Endothelial cell of umbilical vein (primary cell): Measurements from ENCODE around the gene B9D2. TPM values are rescaled to one million over a fixed set of nuclear protein-coding genes. Genes with fewer than 3 reads are reported as not detected.

Experiments used
- BruUV-seq: library from RNA; stranded (reverse); fragments of 400-500 nt; replicated peaks from 2 replicates; lab custom pipeline; 2021; lab: Mats Ljungman, UMichigan
- CTCF ChIA-PET: fragments of 300-600, 350-600 bp; sonication (Branson Sonifier 250); formaldehyde crosslinking; loops from one replicate; lab custom pipeline; 2021; ENCODE audit warnings: antibody characterized with exemption, inconsistent platforms; lab: Charles Lee
- POLR2A ChIA-PET: fragments of 300-600, 350-600 bp; sonication (Branson Sonifier 250); formaldehyde crosslinking; loops from one replicate; lab custom pipeline; 2021; ENCODE audit warnings: antibody characterized with exemption, inconsistent platforms; lab: Charles Lee
- DNase-seq: peaks from one replicate; pipeline ENCODE4 v3.0.0-alpha.2; 2011; ENCODE audit warnings: low read depth, low spot score
- FAIRE-seq: peaks from 2 replicates; lab custom pipeline; 2011; peaks lifted over from hg19 to GRCh38; lab: Jason Lieb, UNC
- H2AFZ ChIP-seq: 2 replicates; pipeline ENCODE4 v1.6.0; 2012; ENCODE audit warnings: low read depth, low read length, control low read depth, inconsistent platforms
- H3K27ac ChIP-seq: 2 replicates; pipeline ENCODE4 v1.5.1; 2011; ENCODE audit warnings: low read depth, mild to moderate bottlenecking, control low read depth, low read length, moderate library complexity; ENCODE audit not compliant: insufficient read depth
- H3K27me3 ChIP-seq, 2 experiments: 2 replicates each; pipeline versions ENCODE4 v1.6.0 to v1.6.1; 2011; ENCODE audit warnings: low read length in 2 of 2, mixed read lengths in 1 of 2; ENCODE audit not compliant: control insufficient read depth in 2 of 2, insufficient read depth in 2 of 2
- H3K36me3 ChIP-seq, 2 experiments: 2 replicates in 1 of 2; 3 replicates in 1 of 2; pipeline ENCODE4 v1.5.1; 2011; ENCODE audit warnings: low read length in 2 of 2, mild to moderate bottlenecking in 1 of 2, moderate library complexity in 1 of 2; ENCODE audit not compliant: control insufficient read depth in 2 of 2, insufficient read depth in 2 of 2; ENCODE audit errors: extremely low read depth in 1 of 2
- H3K4me1 ChIP-seq: 3 replicates; pipeline ENCODE4 v1.5.1; 2011; ENCODE audit warnings: mild to moderate bottlenecking, low read length; ENCODE audit not compliant: control insufficient read depth, insufficient read depth; ENCODE audit errors: extremely low read depth
- H3K4me2 ChIP-seq: 2 replicates; pipeline ENCODE4 v1.6.1; 2011; ENCODE audit warnings: low read length, control low read depth, mixed read lengths; ENCODE audit not compliant: insufficient read depth
- H3K4me3 ChIP-seq, 3 experiments: fragments of 200-600 bp in 1 of 3; sonication (generic), shearing (Covaris generic) in 1 of 3; replicated peaks in 1 of 3; 2 replicates each; pipeline ENCODE4 v1.5.1; 2011 to 2016; ENCODE audit warnings: control low read depth in 3 of 3, low read length in 3 of 3, mild to moderate bottlenecking in 2 of 3, inconsistent platforms in 1 of 3, low read depth in 1 of 3, moderate library complexity in 1 of 3; ENCODE audit not compliant: insufficient read depth in 1 of 3
- H3K79me2 ChIP-seq: 2 replicates; pipeline ENCODE4 v1.6.0; 2012; ENCODE audit warnings: low read length, inconsistent platforms; ENCODE audit not compliant: control insufficient read depth, insufficient read depth
- H3K9ac ChIP-seq: replicated peaks from 2 replicates; pipeline ENCODE3; 2011; ENCODE audit warnings: low read length, control low read depth; ENCODE audit not compliant: insufficient read depth; ENCODE audit errors: extremely low read depth
- H3K9me1 ChIP-seq: replicated peaks from 3 replicates; pipeline ENCODE4 v1.6.0; 2011; ENCODE audit warnings: mild to moderate bottlenecking, low read length; ENCODE audit not compliant: control insufficient read depth, insufficient read depth; ENCODE audit errors: extremely low read depth
- H3K9me3 ChIP-seq: replicated peaks from 2 replicates; pipeline ENCODE4 v1.5.1; 2012; ENCODE audit warnings: low read length, inconsistent platforms; ENCODE audit not compliant: control insufficient read depth, insufficient read depth
- H4K20me1 ChIP-seq: replicated peaks from 2 replicates; pipeline ENCODE3; 2011; ENCODE audit warnings: mild to moderate bottlenecking, low read length; ENCODE audit not compliant: control insufficient read depth, insufficient read depth; ENCODE audit errors: extremely low read depth
- EZH2 ChIP-seq: IDR thresholded peaks from 2 replicates; pipeline ENCODE4 v1.6.1; 2012; ENCODE audit warnings: borderline replicate concordance, low read depth, mild to moderate bottlenecking, moderate library complexity, low read length, inconsistent platforms; ENCODE audit not compliant: severe bottlenecking
- FOS ChIP-seq: IDR thresholded peaks from 2 replicates; pipeline ENCODE4 v1.6.1; 2011; ENCODE audit warnings: mild to moderate bottlenecking, low read length, moderate library complexity, borderline replicate concordance; ENCODE audit not compliant: insufficient read depth
- GATA2 ChIP-seq: IDR thresholded peaks from 2 replicates; pipeline ENCODE4 v1.7.0; 2011; ENCODE audit warnings: low read depth, mild to moderate bottlenecking, moderate library complexity, mixed read lengths, low read length; ENCODE audit not compliant: insufficient read length, insufficient read depth
- JUN ChIP-seq: IDR thresholded peaks from 2 replicates; pipeline ENCODE4 v1.6.1; 2011; ENCODE audit warnings: borderline replicate concordance, low read depth; ENCODE audit not compliant: insufficient read length, insufficient read depth
- MYC ChIP-seq: IDR thresholded peaks from one replicate; pipeline ENCODE4 v1.6.1; 2011; ENCODE audit warnings: mild to moderate bottlenecking, low read depth, low read length
- POLR2A ChIP-seq: IDR thresholded peaks from 2 replicates; pipeline ENCODE4 v1.6.1; 2012; ENCODE audit warnings: low read depth, mild to moderate bottlenecking, control low read depth, low read length
- POLR2AphosphoS5 ChIP-seq: IDR thresholded peaks from 2 replicates; pipeline ENCODE4 v1.6.1; 2012; ENCODE audit warnings: low read depth, mild to moderate bottlenecking, control low read depth, low read length, moderate library complexity; ENCODE audit not compliant: insufficient read depth
- dilution Hi-C: fragments of 300-500 bp; cut with MboI; formaldehyde crosslinking; loops from one replicate; pipeline ENCODE4 v1.15.0; 2019; ENCODE audit warnings: low sequenced_read_pairs; ENCODE audit not compliant: extremely low pct_ligation_motif_present
- intact Hi-C: fragments of 100-400 bp; cut with micrococcal nuclease; formaldehyde crosslinking; loops from one replicate; pipeline ENCODE4 v1.10.0; 2022
- polyA plus RNA-seq, 4 experiments: library from polyadenylated mRNA; depleted of rRNA in 3 of 4; stranded (reverse) in 3 of 4; unstranded in 1 of 4; fragments of >200 nt; gene quantifications; 2 replicates each; pipeline versions ENCODE4 v1.2.1 to v1.2.3, GENCODE V29; 2011 to 2012; ENCODE audit warnings: missing spikeins in 1 of 4
- total RNA-seq: library from RNA; stranded (reverse); gene quantifications from 2 replicates; pipeline ENCODE4 v1.2.3, GENCODE V29; 2021
- TF ChIP-seq, protein P1 (sequence below), 2 donors: IDR thresholded peaks; 1 replicate in 1 of 2; 2 replicates in 1 of 2; pipeline ENCODE4 v1.5.1; 2011; ENCODE audit warnings: low read length in 2 of 2, mild to moderate bottlenecking in 2 of 2, moderate library complexity in 2 of 2, control low read depth in 1 of 2, inconsistent platforms in 1 of 2, low read depth in 1 of 2; ENCODE audit not compliant: insufficient read depth in 1 of 2; ENCODE audit errors: extremely low read depth in 1 of 2
- TF ChIP-seq, protein P2 (sequence below): IDR thresholded peaks from 2 replicates; pipeline ENCODE4 v1.6.1; 2011; ENCODE audit not compliant: insufficient read depth, insufficient read length

The B9D2 gene
- total and polyA plus RNA-seq, 2 donors (not counting 3 experiments of a cell fraction or from before 2014, with no cell fraction given): 12.2 to 23.9 TPM

DNA sequence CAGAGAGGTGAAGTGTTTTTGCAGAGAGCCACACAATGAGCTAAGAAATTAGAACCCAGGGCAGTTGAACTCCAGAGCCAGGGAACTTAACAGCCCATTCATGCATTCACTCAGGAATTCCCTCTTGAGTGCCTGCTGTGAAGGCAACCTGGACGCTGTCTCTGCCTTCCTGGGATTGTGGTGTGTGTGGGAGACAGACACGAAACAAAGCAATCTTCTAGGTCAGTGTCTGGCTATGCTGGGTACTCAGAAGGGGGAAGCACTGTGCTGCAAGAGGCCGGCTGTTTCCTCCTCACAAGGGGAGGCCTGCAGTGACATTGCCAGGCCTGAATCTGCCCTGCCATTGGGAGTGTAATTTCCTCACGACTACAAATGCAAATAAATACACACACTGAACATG is 43.3 kb upstream of the B9D2 start:
- Histone ChIP-seq H3K4me3 (no peak overlapping the region), H3K9me3 (no peaks in the 10 kb centered on the region), H4K20me1 (no peaks in the 10 kb centered on the region), H3K27ac (peak overlapping the region; percentile 34), H3K9ac (no peak overlapping the region), H3K9me1 (no peaks in the 10 kb centered on the region), H3K27me3 (no peaks in the 10 kb centered on the region), H3K4me2 (no peak overlapping the region), H2AFZ (no peak overlapping the region), H3K36me3 (peaks cover 0 to 2% of the 10 kb centered on the region in 2 experiments), H3K79me2 (no peaks in the 10 kb centered on the region), H3K4me1 (peaks cover 24% of the 10 kb centered on the region)
- peak; percentile 34 for DNase-seq
- CTCF ChIA-PET: interaction anchor here (1.2 to 4.0 kb wide), 6 partner anchors 10 to 163 kb away, joined by 3 to 20 read pairs (median 10); partner anchors contain the start of genes B3GNT8 and DMAC2
- FAIRE-seq: peak; percentile 75
- POLR2A ChIA-PET: no interaction called here
- intact Hi-C loops: no loop called here
- dilution Hi-C loops: no loop called here
- no peak for TF ChIP-seq GATA2
- no peak for TF ChIP-seq MYC
- TF ChIP-seq FOS: no peak
- TF ChIP-seq POLR2A: no peak
- TF ChIP-seq POLR2AphosphoS5: no peak
- TF ChIP-seq EZH2: no peak
- TF ChIP-seq JUN: no peak
- TF ChIP-seq, protein P1, sequence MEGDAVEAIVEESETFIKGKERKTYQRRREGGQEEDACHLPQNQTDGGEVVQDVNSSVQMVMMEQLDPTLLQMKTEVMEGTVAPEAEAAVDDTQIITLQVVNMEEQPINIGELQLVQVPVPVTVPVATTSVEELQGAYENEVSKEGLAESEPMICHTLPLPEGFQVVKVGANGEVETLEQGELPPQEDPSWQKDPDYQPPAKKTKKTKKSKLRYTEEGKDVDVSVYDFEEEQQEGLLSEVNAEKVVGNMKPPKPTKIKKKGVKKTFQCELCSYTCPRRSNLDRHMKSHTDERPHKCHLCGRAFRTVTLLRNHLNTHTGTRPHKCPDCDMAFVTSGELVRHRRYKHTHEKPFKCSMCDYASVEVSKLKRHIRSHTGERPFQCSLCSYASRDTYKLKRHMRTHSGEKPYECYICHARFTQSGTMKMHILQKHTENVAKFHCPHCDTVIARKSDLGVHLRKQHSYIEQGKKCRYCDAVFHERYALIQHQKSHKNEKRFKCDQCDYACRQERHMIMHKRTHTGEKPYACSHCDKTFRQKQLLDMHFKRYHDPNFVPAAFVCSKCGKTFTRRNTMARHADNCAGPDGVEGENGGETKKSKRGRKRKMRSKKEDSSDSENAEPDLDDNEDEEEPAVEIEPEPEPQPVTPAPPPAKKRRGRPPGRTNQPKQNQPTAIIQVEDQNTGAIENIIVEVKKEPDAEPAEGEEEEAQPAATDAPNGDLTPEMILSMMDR (IDR thresholded peaks at IDR 0.05; ENCODE audit: extremely low read depth in 1 of 2, insufficient read depth in 1 of 2, low read depth in 1 of 2, low read length in 2 of 2): no peak
- TF ChIP-seq, protein P2, sequence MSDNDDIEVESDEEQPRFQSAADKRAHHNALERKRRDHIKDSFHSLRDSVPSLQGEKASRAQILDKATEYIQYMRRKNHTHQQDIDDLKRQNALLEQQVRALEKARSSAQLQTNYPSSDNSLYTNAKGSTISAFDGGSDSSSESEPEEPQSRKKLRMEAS: no peak
- no TSS peak for BruUV-seq
